ENCODE data around the gene IQCN. TPM values are rescaled to one million over a fixed set of nuclear protein-coding genes. Genes with fewer than 3 reads are reported as not detected.

IQCN gene
- total RNA-seq, 4 donors from 2014 or later: 0.97 to 5.9 (median 3.1) TPM

DNA sequence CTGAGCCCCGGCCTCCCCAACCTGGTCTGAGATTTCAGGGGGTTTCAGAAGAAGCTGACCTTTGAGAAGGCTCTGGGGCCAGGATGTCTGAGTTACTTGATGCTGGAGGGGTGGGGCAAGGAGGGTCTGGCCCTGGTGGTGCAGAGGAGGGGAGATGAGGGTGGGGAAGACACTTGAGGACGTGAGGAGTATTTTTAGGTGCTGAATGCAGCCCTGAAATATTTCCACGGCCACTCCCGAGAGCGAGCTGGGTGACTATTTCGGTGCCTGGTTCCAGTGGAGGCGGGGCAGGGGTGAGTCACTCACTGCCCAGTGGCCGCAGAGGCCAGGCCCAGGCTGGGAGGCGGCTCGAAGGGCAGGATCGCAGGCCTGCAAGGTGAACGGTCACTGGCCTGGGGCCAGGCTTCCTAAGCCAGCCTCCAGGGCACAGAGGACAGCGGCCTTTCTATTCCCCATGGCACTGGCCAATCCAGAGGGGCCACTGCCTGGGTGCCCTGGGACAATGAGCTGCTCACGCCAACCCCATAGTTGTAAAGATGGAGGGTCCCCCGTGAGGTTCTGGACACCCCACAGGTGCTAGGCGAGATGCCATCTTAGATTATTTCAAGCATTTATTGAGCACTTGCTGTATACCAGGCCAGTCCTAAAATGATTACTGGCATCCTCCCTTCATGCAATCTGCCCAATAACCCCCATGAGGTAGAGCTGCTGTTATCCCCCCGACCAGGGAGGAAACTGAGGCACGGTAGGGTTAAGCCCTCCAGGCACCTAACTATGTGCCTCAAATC lies 26.9 kb upstream of the IQCN start:
- 40% methylated on average over 14 to 17 of the region's 18 CpGs for WGBS, 2 donors
- DNase-seq (ENCODE audit: low spot score in 2 of 2): peak; percentile 69 to 94
- no peak overlapping the region for H3K4me3 ChIP-seq (ENCODE audit: low read depth, poor library complexity, severe bottlenecking)
- intact Hi-C loops (cut with DNase I; ENCODE audit: low total_unique reads): no loop called here
- TF ChIP-seq, protein P1, sequence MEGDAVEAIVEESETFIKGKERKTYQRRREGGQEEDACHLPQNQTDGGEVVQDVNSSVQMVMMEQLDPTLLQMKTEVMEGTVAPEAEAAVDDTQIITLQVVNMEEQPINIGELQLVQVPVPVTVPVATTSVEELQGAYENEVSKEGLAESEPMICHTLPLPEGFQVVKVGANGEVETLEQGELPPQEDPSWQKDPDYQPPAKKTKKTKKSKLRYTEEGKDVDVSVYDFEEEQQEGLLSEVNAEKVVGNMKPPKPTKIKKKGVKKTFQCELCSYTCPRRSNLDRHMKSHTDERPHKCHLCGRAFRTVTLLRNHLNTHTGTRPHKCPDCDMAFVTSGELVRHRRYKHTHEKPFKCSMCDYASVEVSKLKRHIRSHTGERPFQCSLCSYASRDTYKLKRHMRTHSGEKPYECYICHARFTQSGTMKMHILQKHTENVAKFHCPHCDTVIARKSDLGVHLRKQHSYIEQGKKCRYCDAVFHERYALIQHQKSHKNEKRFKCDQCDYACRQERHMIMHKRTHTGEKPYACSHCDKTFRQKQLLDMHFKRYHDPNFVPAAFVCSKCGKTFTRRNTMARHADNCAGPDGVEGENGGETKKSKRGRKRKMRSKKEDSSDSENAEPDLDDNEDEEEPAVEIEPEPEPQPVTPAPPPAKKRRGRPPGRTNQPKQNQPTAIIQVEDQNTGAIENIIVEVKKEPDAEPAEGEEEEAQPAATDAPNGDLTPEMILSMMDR (IDR thresholded peaks at IDR 0.05): no peak
- no peak for TF ChIP-seq POLR2A (IDR thresholded peaks at IDR 0.05)

DNA sequence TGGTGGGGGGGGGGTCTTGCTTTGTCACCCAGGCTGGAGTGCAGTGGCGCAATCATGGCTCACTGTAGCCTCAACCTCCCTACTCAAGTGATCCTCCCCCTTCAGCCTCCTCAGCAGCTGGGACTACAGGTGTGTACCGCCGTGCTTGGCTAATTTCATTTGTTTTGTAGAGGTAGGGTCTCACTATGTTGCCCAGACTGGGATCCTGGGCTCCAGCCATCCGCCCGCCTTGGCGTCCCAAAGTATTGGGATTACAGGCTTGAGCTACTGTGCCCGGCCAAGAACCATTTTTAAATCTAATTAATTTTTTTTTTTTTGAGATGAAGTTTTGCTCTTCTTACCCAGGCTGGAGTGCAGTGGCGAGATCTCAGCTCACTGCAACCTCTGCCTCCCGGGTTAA lies 25.4 kb upstream of the IQCN start:
- TF ChIP-seq POLR2A (IDR thresholded peaks at IDR 0.05): no peak
- TF ChIP-seq, protein P1 (IDR thresholded peaks at IDR 0.05): no peak
- intact Hi-C loops (cut with DNase I; ENCODE audit: low total_unique reads): no loop called here
- no peak overlapping the region for H3K4me3 ChIP-seq (ENCODE audit: low read depth, poor library complexity, severe bottlenecking)
- WGBS, 2 donors: 94 to 96% methylated on average over 9 of the region's 9 CpGs
- DNase-seq (ENCODE audit: low spot score in 2 of 2): no peak

- no peak overlapping the region for H3K4me3 ChIP-seq (ENCODE audit: low read depth, poor library complexity, severe bottlenecking)
- intact Hi-C loops (cut with DNase I; ENCODE audit: low total_unique reads): no loop called here
- 78 to 83% methylated on average over 6 of the region's 6 CpGs for WGBS, 2 donors
- DNase-seq (ENCODE audit: low spot score in 2 of 2): no peak
- no peak for TF ChIP-seq POLR2A (IDR thresholded peaks at IDR 0.05)
- TF ChIP-seq, protein P1 (IDR thresholded peaks at IDR 0.05): no peak
Measured at GRCh38 chr19:18298601-18299000, 24.3 kb upstream of the IQCN start.

DNA sequence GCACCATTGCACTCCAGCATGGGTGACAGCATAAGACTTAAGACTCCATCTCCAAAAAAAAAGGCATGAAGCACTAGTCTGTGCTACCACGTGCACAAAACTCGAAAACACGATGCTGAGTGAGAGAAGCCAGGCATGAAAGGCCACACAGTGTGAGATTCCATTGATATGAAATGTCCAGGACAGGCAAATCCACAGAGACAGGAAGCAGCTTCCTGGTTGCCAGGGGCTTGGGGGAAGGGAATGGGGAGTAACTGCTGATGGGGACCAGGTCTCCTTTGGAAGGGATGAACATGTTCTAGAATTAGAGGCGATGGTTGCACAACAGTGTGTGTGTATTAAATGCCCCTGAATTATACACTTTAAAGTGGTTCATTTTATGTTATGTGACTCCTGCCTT lies 23.1 kb upstream of the IQCN start:
- no peak for DNase-seq (ENCODE audit: low spot score in 2 of 2)
- H3K4me3 ChIP-seq (ENCODE audit: low read depth, poor library complexity, severe bottlenecking): no peak overlapping the region
- intact Hi-C loops (cut with DNase I; ENCODE audit: low total_unique reads): no loop called here
- TF ChIP-seq POLR2A (IDR thresholded peaks at IDR 0.05): no peak
- TF ChIP-seq, protein P1 (IDR thresholded peaks at IDR 0.05): no peak
- WGBS, 2 donors: 58 to 61% methylated on average over 4 of the region's 4 CpGs

- intact Hi-C loops (cut with DNase I; ENCODE audit: low total_unique reads): no loop called here
Measured at GRCh38 chr19:18295034-18295451, 20.8 kb upstream of the IQCN start.

More at GRCh38 chr19:18295034-18295451, 20.8 kb upstream of the IQCN start:
- 71 to 82% methylated on average over 4 of the region's 4 CpGs for WGBS, 2 donors
- DNase-seq (ENCODE audit: low spot score in 2 of 2): no peak
- no peak overlapping the region for H3K4me3 ChIP-seq (ENCODE audit: low read depth, poor library complexity, severe bottlenecking)
- no peak for TF ChIP-seq POLR2A (IDR thresholded peaks at IDR 0.05)
- TF ChIP-seq, protein P1 (IDR thresholded peaks at IDR 0.05): no peak

All from lower leg skin (tissue), 4 donors.